Activated CD8-positive, alpha-beta T cell treated with anti-CD3 and anti-CD28 coated beads, Interleukin-2, amount 10 ng/mL, durations not matched to agents 7 days and 5 days (primary cell): ENCODE data around the gene TCF25. TPM values are rescaled to one million over a fixed set of nuclear protein-coding genes. Genes with fewer than 3 reads are reported as not detected.
"Not testable (repeated sequence)": the region's sequence is repeated elsewhere in the genome, so short reads cannot be mapped to it uniquely, and the experiment has no call there.

Experiments used
- ATAC-seq: fragments of 150-1000 bp; cut with Tn5 transposase; one replicate; pipeline ENCODE4 v1.10.0; 2021; ENCODE audit warnings: moderate library complexity
- CTCF ChIA-PET: fragments of 350-600 bp; sonication (Branson Sonifier 250); formaldehyde crosslinking; loops from one replicate; lab custom pipeline; 2021; ENCODE audit warnings: antibody characterized with exemption; lab: Charles Lee
- POLR2A ChIA-PET: fragments of 350-600 bp; sonication (Branson Sonifier 250); formaldehyde crosslinking; loops from one replicate; lab custom pipeline; 2021; ENCODE audit warnings: antibody characterized with exemption; lab: Charles Lee
- DNase-seq: peaks from one replicate; pipeline ENCODE4 v3.0.0-alpha.2; 2020
- H3K27ac Mint-ChIP-seq: one replicate; pipeline ENCODE4 v1.8.0; 2021; ENCODE audit warnings: mild to moderate bottlenecking, mixed read lengths
- H3K27me3 Mint-ChIP-seq: one replicate; pipeline ENCODE4 v1.8.0; 2021; ENCODE audit warnings: low read depth, mixed read lengths
- H3K36me3 Mint-ChIP-seq: one replicate; pipeline ENCODE4 v1.8.0; 2021; ENCODE audit warnings: low read depth, mixed read lengths
- H3K4me1 Mint-ChIP-seq: one replicate; pipeline ENCODE4 v1.8.0; 2021; ENCODE audit warnings: low read depth, mixed read lengths
- H3K4me3 Mint-ChIP-seq: one replicate; pipeline ENCODE4 v1.8.0; 2021; ENCODE audit warnings: mild to moderate bottlenecking, mixed read lengths
- H3K9me3 Mint-ChIP-seq: one replicate; pipeline ENCODE4 v1.8.0; 2022; ENCODE audit warnings: mixed read lengths; ENCODE audit not compliant: insufficient read depth
- total RNA-seq, 2 experiments: library from RNA; stranded (reverse); gene quantifications; one replicate each; pipeline ENCODE4 v1.2.3, GENCODE V29; 2021

TCF25 gene
- total RNA-seq, 2 experiments from 2014 or later, result 169 to 178 TPM

GRCh38 chr16:89909777-89910716, 36.7 kb downstream of the TCF25 start:
- Mint-ChIP-seq H3K27ac (no peak overlapping the region), H3K36me3 (peaks cover 43% of the 10 kb centered on the region), H3K4me3 (no peak overlapping the region), H3K27me3 (no peaks in the 10 kb centered on the region), H3K9me3 (no peaks in the 10 kb centered on the region), H3K4me1 (peaks cover 14% of the 10 kb centered on the region)
- ATAC-seq (peak; percentile 83), DNase-seq (peak; percentile 75)
- CTCF ChIA-PET, result interaction anchor here (0.7 to 3.7 kb wide), 21 partner anchors 9 to 1313 kb away, joined by 3 to 28 read pairs (median 5); partner anchors contain the start of genes MC1R, SPATA2L and TUBB3
- POLR2A ChIA-PET, result no interaction called here

DNA sequence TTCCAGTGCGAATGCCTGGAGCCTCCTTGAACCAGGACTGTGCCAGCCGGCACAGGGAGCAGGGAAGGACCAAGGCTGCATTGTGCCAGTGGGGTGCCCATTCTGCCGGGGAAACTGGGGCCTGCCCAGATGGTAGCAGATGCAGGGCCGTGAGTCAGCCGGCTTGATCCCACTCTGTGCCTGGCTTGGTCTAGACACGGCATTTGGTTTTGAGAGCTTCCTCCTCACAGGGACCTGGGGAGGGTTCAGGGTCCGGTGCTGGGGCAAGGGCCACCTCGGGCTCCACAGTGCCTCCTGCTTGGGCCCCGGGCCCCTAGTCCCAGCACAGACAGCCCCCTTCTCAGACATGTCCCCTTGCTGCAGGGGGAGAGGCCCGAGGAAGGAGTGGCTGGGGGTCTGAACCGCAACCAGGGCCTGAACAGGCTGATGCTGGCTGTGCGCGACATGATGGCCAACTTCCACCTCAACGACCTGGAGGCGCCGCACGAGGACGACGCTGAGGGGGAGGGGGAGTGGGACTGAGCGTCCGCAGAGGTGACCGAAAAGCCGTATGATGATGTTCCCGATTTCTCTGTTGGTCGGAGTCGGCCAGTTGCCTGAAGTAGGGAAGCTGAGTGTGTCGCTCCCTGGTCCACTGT, 37.4 kb downstream of the TCF25 start:
- H3K4me1 Mint-ChIP-seq, result peaks cover 14% of the 10 kb centered on the region
- no peaks in the 10 kb centered on the region for H3K27me3 Mint-ChIP-seq
- no peak for DNase-seq
- POLR2A ChIA-PET, result no interaction called here
- no peaks in the 10 kb centered on the region for H3K9me3 Mint-ChIP-seq
- CTCF ChIA-PET, result interaction anchor here (0.7 to 3.7 kb wide), 19 partner anchors 8 to 1314 kb away, joined by 3 to 28 read pairs (median 6); partner anchors contain the start of genes MC1R, SPATA2L and TUBB3
- no peak for ATAC-seq
- no peak overlapping the region for H3K4me3 Mint-ChIP-seq
- H3K27ac Mint-ChIP-seq, result no peak overlapping the region
- peaks cover 40% of the 10 kb centered on the region for H3K36me3 Mint-ChIP-seq

GRCh38 chr16:89911375-89911774, 38.0 kb downstream of the TCF25 start:
- ChIA-PET CTCF (interaction anchor here (1.9 to 3.7 kb wide), 4 partner anchors 11 to 211 kb away, joined by 9 to 28 read pairs (median 17); partner anchors contain the start of gene SPATA2L), POLR2A (no interaction called here)
- peaks cover 17% of the 10 kb centered on the region for H3K4me1 Mint-ChIP-seq
- H3K9me3 Mint-ChIP-seq, result no peaks in the 10 kb centered on the region
- DNase-seq (no peak), ATAC-seq (no peak)
- H3K36me3 Mint-ChIP-seq, result peaks cover 35% of the 10 kb centered on the region
- no peak overlapping the region for H3K4me3 Mint-ChIP-seq
- no peaks in the 10 kb centered on the region for H3K27me3 Mint-ChIP-seq
- no peak overlapping the region for H3K27ac Mint-ChIP-seq

DNA sequence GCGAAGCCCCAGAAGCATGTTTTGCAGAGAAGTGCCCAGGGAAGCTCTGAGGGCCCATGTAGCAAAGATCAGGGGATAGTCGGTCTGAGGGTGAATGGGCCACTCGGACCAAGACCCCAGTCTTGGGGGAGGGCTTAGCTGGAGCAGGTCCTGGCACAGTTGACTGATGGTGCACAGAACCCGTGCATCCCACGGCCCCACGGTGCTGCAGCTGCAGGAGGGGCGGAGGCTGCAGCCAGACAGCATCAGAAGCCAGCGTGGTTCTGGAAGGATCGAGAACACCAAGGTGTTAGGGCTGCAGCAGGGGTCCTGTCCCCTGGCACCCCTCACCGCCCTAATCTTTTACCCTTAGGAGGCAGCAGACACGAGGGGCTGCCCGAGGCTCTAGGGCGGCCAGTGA, 38.8 kb downstream of the TCF25 start:
- Mint-ChIP-seq H3K27me3 (no peaks in the 10 kb centered on the region), H3K27ac (no peak overlapping the region), H3K9me3 (no peaks in the 10 kb centered on the region), H3K36me3 (peaks cover 27% of the 10 kb centered on the region), H3K4me3 (no peak overlapping the region), H3K4me1 (peaks cover 20% of the 10 kb centered on the region)
- ChIA-PET POLR2A (no interaction called here), CTCF (interaction anchor here (3.7 kb wide), 1 partner anchor 207 kb away, joined by 28 read pairs; no protein-coding TSS in a partner anchor)
- ATAC-seq (no peak), DNase-seq (no peak)

- H3K27me3 Mint-ChIP-seq, result no peaks in the 10 kb centered on the region
- ChIA-PET POLR2A (interaction anchor here (0.6 kb wide), 1 partner anchor 96 kb away, joined by 3 read pairs; no protein-coding TSS in a partner anchor), CTCF (interaction anchor here (3.7 kb wide), 1 partner anchor 207 kb away, joined by 28 read pairs; no protein-coding TSS in a partner anchor)
- H3K4me3 Mint-ChIP-seq, result no peak overlapping the region
- H3K36me3 Mint-ChIP-seq, result peaks cover 27% of the 10 kb centered on the region
- no peaks in the 10 kb centered on the region for H3K9me3 Mint-ChIP-seq
- peaks cover 25% of the 10 kb centered on the region for H3K4me1 Mint-ChIP-seq
- DNase-seq (no peak), ATAC-seq (no peak)
- H3K27ac Mint-ChIP-seq, result no peak overlapping the region
Measured at GRCh38 chr16:89912627-89913026, 39.2 kb downstream of the TCF25 start.

GRCh38 chr16:89913408-89914387, 40.3 kb downstream of the TCF25 start:
- peaks cover 33% of the 10 kb centered on the region for H3K4me1 Mint-ChIP-seq

GRCh38 chr16:89914642-89915285, 41.4 kb downstream of the TCF25 start:
- H3K9me3 Mint-ChIP-seq, H3K4me3 Mint-ChIP-seq, POLR2A ChIA-PET, H3K27ac Mint-ChIP-seq, CTCF ChIA-PET, DNase-seq, ATAC-seq: not testable (repeated sequence)
- peaks cover 12% of the 10 kb centered on the region for H3K27me3 Mint-ChIP-seq
- H3K36me3 Mint-ChIP-seq, result peaks cover 18% of the 10 kb centered on the region
- peaks cover 33% of the 10 kb centered on the region for H3K4me1 Mint-ChIP-seq

More at GRCh38 chr16:89913408-89914387, 40.3 kb downstream of the TCF25 start:
- Mint-ChIP-seq H3K27ac (no peak overlapping the region), H3K27me3 (peaks cover 2% of the 10 kb centered on the region), H3K9me3 (no peaks in the 10 kb centered on the region), H3K4me3 (no peak overlapping the region), H3K36me3 (peaks cover 25% of the 10 kb centered on the region)
- ChIA-PET CTCF (no interaction called here), POLR2A (no interaction called here)
- DNase-seq (no peak), ATAC-seq (no peak)

GRCh38 chr16:89915303-89916232, 42.2 kb downstream of the TCF25 start:
- H3K4me3 Mint-ChIP-seq, result no peak overlapping the region
- H3K27me3 Mint-ChIP-seq, result peaks cover 19% of the 10 kb centered on the region
- peaks cover 36% of the 10 kb centered on the region for H3K4me1 Mint-ChIP-seq
- no peaks in the 10 kb centered on the region for H3K9me3 Mint-ChIP-seq
- DNase-seq (no peak), ATAC-seq (no peak)
- ChIA-PET CTCF (no interaction called here), POLR2A (no interaction called here)
- H3K36me3 Mint-ChIP-seq, result peaks cover 10% of the 10 kb centered on the region
- no peak overlapping the region for H3K27ac Mint-ChIP-seq

DNA sequence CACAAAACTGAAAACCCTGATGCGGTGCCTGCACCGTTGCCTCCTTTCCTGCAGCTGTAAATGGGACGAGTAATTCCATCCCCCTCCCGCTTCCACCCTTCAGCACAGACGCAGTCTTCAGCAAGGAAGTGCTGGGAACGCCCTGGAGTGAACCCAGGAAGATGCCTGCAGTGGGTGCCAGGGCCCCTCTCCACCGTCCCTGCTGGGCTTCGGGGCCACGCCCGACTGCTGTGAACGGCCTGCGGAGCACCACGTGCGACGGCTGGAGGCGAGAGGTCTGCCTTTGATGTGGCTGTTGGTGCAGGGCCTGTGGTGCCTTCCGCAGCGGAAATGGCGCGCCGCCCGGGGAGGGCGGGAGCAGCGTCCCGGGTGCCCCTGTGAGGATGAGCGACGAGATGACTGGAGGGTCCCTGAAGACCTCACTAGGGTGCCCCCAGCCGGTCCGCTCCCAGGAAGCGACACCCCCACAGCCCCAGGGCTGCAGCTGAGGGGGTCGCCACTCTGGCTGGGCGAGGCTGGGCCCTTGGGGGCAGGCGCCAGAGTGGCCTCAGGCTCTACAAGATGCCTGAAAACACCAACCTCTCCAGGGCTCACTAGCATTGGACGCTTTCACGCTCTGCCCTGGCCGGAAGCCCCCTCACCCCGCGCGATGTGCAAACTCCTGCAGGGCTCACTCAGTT, 44.5 kb downstream of the TCF25 start:
- ATAC-seq (peak; percentile 78), DNase-seq (peak; percentile 91)
- H3K27ac Mint-ChIP-seq, result peak overlapping the region; percentile 83
- H3K4me1 Mint-ChIP-seq, result peaks cover 55% of the 10 kb centered on the region
- CTCF ChIA-PET, result interaction anchor here (1.2 to 2.3 kb wide), 3 partner anchors 9 to 218 kb away, joined by 6 to 16 read pairs (median 7); no protein-coding TSS in a partner anchor
- POLR2A ChIA-PET, result interaction anchor here (1.8 kb wide), 1 partner anchor 45 kb away, joined by 7 read pairs; the partner anchor contains the start of gene TCF25
- peaks cover 5% of the 10 kb centered on the region for H3K36me3 Mint-ChIP-seq
- H3K27me3 Mint-ChIP-seq, result peaks cover 28% of the 10 kb centered on the region
- H3K4me3 Mint-ChIP-seq, result peak overlapping the region; percentile 69
- H3K9me3 Mint-ChIP-seq, result no peaks in the 10 kb centered on the region
